GM10266 (cell line): ENCODE results near the gene SLC5A2.

Source experiments
- DNase-seq: peaks from one replicate; pipeline ENCODE4 v3.0.0; 2012; ENCODE audit errors: extremely low spot score
- CTCF ChIP-seq: IDR thresholded peaks from 2 replicates; pipeline ENCODE4 v1.5.1; 2012; ENCODE audit warnings: mild to moderate bottlenecking, low read depth; ENCODE audit not compliant: control insufficient read depth, insufficient read depth; ENCODE audit errors: missing control alignments

The SLC5A2 gene

DNA sequence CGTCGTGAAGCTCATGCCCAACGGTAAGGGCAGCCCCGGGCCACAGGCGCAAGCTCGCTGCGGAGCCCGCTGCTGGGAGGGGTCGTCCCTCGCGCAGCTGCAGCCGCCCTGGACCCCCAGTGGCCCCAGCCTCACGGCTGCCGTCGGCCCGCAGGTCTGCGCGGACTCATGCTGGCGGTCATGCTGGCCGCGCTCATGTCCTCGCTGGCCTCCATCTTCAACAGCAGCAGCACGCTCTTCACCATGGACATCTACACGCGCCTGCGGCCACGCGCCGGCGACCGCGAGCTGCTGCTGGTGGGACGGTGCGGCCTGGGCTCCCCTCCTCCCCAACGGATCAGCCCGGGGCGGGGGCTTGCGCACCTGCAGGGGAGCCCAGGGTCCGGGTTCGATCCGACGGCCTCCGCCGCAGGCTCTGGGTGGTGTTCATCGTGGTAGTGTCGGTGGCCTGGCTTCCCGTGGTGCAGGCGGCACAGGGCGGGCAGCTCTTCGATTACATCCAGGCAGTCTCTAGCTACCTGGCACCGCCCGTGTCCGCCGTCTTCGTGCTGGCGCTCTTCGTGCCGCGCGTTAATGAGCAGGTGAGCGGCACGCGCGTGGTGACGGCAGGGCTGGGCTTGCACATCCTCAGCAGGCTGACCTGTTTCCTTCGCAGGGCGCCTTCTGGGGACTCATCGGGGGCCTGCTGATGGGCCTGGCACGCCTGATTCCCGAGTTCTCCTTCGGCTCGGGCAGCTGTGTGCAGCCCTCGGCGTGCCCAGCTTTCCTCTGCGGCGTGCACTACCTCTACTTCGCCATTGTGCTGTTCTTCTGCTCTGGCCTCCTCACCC lies 5.8 kb downstream of the SLC5A2 start:
- TF ChIP-seq CTCF, result no peak
- no peak for DNase-seq

DNA sequence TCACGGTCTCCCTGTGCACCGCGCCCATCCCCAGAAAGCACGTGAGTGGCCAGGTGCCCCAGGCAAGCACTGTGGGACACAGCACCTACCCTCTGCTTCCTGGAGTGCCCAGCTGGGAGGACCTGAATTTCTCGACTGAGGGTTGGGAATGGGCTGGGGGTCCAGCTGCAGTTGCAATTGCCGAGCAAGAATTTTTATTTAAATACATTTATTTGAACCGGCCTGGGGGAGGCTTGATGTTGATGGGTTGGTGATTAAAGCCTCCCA lies 6.3 kb downstream of the SLC5A2 start:
- no peak for TF ChIP-seq CTCF
- no peak for DNase-seq

- DNase-seq, result no peak
- no peak for TF ChIP-seq CTCF
Measured at GRCh38 chr16:31489616-31490584, 7.0 kb downstream of the SLC5A2 start.

DNA sequence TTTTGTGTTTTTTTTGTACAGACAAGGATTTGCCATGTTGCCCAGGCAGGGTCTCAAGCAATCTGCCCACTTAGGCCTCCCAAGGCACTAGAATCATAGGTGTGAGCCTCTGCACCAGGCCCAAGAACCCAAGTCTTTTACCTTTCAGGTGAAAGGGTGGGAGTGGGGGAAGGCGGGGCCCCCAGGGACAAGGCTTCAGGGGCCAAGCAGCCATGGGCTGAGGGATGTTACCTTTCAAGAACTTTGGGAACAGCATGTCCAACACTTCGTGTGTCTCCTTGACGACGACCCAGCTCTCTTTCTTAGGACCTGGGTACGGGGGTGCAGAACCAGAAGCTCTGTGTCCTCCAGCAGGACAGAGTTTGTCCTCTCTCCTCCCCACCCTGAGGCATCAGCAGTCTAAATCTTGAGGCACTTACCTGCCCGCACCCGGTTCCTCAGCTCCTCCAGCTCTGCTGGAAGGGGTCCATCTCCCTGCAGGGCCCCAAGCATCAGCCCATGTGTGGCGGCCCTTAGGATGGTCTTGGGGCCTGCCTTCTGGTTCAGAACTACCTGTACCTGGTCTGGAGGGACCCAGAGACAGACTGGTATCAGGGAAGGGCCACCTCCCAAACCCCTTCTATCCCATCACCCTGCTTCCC lies 9.0 kb downstream of the SLC5A2 start:
- DNase-seq, result no peak
- no peak for TF ChIP-seq CTCF

DNA sequence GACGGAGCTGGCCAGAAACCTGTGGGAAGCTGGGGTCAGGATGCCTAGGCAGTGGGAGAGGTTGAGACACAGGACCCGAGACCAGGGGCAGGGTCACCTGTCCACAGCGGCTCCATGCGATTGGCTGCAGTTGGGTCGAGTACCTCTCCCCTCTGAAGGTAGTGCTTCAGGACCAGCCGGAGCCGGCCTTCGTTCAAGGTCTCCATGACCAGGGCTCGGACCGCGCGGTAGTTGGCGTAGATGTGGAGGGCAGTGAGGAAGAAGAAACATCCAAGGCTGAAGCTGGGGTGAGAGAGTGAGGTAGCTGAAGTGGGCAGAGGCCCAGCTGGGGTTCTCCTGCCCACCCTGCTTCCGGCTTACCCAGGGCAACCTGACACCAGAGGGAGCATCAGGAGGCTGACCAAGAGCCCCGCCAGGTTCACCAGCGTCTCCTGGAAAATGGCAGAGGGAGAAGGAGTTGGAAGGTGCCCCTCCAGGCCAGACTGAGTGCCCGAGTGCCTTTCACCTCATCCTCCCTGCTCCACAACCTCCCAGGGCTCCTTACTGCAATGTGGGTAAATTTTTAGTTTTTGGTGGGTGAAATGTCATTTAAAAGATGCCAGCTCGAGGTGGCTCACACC lies 10.7 kb downstream of the SLC5A2 start:
- DNase-seq, result no peak
- no peak for TF ChIP-seq CTCF

DNA sequence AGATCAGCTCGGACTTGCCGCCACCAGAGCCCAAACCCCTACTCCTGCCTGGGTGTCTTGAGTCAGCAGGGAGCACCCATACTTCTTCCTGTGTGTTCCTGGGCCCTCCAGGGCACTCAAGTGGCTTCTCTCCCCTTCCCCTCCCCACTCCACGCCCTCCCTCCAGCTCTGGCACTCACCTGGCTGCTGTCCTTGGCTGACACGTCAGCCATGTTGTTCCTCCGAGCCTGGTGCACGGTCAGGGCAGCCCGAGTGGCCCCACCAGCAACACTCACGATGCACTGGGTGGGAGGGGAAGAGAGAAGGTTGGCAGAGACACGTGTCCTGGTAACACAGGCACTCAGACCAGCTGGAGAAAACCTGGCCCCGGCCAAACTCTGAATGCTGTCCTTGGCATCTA lies 13.7 kb downstream of the SLC5A2 start:
- TF ChIP-seq CTCF, result no peak

GRCh38 chr16:31498493-31498892 lies 15.6 kb downstream of the SLC5A2 start:
- DNase-seq, result no peak
- no peak for TF ChIP-seq CTCF

More for the DNA sequence above, 13.7 kb downstream of the SLC5A2 start:
- no peak for DNase-seq
